ENCODE measurements around the gene WDR5. TPM values are rescaled to one million over a fixed set of nuclear protein-coding genes. Genes with fewer than 3 reads are reported as not detected.

Gene WDR5
- total and polyA plus RNA-seq, 10 donors, result 13.8 to 31.3 (median 19.2) TPM

DNA sequence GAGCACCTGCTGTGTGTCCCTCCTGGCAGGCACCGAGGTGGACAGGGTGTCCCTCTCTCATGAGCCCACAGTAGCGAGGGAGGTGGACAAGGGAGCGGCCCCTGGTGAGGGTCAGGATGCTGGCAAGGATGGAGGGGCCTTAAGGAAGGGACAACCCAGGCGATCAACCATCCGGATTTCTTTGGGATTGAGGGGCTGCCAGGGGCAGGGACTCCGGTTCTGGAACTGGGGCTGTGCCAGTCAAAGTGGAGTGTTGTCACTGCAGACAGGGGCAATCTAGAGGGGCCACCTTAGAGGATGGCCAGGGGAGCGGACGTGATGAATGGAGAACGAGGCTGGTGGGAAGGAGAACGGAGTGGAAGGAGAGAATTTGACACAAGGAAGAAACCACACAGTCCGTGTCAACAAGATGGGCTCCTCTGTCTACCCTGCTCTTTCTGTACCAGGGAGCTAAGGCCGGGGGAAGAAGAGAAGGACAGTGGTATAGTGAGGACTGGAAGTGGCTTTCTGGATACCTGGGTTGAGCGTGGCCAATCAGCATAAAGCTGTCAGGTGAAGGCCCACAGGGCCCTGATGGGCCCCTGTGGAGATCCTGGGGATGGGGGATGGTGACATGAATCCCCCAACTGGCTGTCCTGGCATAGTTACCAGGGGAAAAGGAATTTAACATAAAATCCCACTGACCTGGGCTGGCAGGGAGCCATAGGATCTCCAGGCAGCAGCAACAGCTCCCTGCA is 4.2 kb upstream of the WDR5 start:
- Histone ChIP-seq H3K27me3 (replicated peaks in 1 of 7) (no peaks in the 10 kb centered on the region), H3K27ac (no peak overlapping the region), H3K36me3 (no peaks in the 10 kb centered on the region), H3K9me3 (no peaks in the 10 kb centered on the region), H3K4me1 (peaks cover 2 to 44% (median 29%) of the 10 kb centered on the region in 6 donors), H3K4me3 (no peak overlapping the region)
- intact Hi-C loops (cut with DNase I; ENCODE audit: low total_unique reads), result loop anchor here (10.0 kb wide), 1 partner anchor 67 kb away; the partner anchor contains the start of gene BRD3
- WGBS, 5 donors, result 79 to 90% (median 80%) methylated on average over 13 of the region's 13 CpGs
- DNase-seq, result no peak
- TF ChIP-seq, protein P1, sequence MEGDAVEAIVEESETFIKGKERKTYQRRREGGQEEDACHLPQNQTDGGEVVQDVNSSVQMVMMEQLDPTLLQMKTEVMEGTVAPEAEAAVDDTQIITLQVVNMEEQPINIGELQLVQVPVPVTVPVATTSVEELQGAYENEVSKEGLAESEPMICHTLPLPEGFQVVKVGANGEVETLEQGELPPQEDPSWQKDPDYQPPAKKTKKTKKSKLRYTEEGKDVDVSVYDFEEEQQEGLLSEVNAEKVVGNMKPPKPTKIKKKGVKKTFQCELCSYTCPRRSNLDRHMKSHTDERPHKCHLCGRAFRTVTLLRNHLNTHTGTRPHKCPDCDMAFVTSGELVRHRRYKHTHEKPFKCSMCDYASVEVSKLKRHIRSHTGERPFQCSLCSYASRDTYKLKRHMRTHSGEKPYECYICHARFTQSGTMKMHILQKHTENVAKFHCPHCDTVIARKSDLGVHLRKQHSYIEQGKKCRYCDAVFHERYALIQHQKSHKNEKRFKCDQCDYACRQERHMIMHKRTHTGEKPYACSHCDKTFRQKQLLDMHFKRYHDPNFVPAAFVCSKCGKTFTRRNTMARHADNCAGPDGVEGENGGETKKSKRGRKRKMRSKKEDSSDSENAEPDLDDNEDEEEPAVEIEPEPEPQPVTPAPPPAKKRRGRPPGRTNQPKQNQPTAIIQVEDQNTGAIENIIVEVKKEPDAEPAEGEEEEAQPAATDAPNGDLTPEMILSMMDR (IDR thresholded peaks at IDR 0.05 in 8 of 11, conservative IDR thresholded peaks at IDR 0.05 in 3 of 11), result no peak
- no peak for TF ChIP-seq POLR2A (IDR thresholded peaks at IDR 0.05)
- TF ChIP-seq POLR2AphosphoS5 (IDR thresholded peaks at IDR 0.05), result no peak

DNA sequence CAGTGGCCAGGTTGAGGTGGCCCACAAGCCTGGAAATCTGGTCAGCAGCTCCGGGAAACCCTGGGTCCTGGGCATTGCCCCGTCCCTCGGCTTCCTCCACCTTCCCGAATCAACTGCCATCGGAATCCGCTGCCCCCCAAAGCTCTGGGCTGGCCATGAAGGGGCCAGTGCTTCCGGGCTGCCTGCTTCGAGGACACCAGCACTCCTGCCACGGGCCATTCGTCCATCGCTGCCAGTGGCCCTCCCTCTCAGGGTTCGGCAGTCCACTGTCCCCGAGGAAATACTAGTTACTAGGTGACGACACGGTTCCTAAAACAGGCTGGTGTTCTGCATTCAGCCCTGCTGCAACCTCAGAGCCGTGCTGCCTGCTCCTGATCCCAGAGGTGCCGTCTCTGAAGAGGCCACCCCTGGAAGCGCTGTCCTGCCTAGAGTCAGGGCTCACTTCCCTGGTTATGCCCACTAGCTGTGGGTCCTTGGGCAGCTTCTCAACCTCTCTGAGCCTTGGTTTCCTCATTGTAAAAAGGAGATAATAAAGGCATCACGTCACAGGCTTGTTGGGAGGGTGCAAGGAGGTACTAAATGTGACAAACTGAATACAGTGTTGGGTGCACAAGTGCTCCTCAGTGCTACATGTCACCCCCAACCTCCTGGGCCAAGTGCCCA is 3.5 kb upstream of the WDR5 start:
- Histone ChIP-seq H3K27me3 (replicated peaks in 1 of 7) (no peaks in the 10 kb centered on the region), H3K27ac (no peak overlapping the region), H3K36me3 (no peaks in the 10 kb centered on the region), H3K4me3 (no peak overlapping the region), H3K4me1 (peaks cover 9 to 48% (median 36%) of the 10 kb centered on the region in 6 donors), H3K9me3 (no peaks in the 10 kb centered on the region)
- peak in 1 of 3 donors; percentile 10 for TF ChIP-seq POLR2AphosphoS5 (IDR thresholded peaks at IDR 0.05)
- TF ChIP-seq POLR2A (IDR thresholded peaks at IDR 0.05), result no peak
- TF ChIP-seq, protein P1 (IDR thresholded peaks at IDR 0.05 in 8 of 11, conservative IDR thresholded peaks at IDR 0.05 in 3 of 11), result no peak
- intact Hi-C loops (cut with DNase I; ENCODE audit: low total_unique reads), result loop anchor here (10.0 kb wide), 1 partner anchor 68 kb away; the partner anchor contains the start of gene BRD3
- DNase-seq, result no peak
- 80 to 90% (median 87%) methylated on average over 17 to 19 of the region's 19 CpGs for WGBS, 5 donors

DNA sequence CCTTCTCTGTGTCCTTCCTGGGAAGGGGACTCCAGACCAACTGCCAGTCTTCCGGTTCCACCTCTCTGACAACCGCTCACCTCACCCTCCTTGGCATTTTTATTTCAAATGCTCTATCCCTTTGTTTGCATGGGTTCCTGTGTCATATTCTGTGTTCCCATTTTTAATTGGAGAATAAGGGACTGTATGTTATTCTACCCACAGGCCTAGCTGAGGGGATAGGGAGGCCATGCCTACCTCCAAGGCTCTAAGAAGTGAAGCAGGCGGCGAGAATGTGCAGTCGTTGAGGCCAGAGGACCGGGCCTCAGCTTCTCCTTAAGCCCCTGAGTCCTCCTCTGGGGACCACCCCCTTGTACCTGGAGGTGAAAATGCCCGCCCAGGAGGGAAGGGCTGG is 936 bp upstream of the WDR5 start:
- H3K4me1 ChIP-seq, result peaks cover 16 to 55% (median 48%) of the 10 kb centered on the region in 6 donors
- H3K27ac ChIP-seq, result peak overlapping the region; percentile 86 to 94 (median 92)
- H3K27me3 ChIP-seq (replicated peaks in 1 of 7), result no peaks in the 10 kb centered on the region
- H3K4me3 ChIP-seq, result peak overlapping the region; percentile 74 to 98 (median 90)
- no peak for DNase-seq
- 12 to 19% (median 17%) methylated on average over 6 to 7 of the region's 7 CpGs for WGBS, 5 donors
- H3K36me3 ChIP-seq, result peaks cover 0 to 6% (median 3%) of the 10 kb centered on the region in 6 donors
- intact Hi-C loops (cut with DNase I; ENCODE audit: low total_unique reads), result loop anchor here (10.0 kb wide), 1 partner anchor 70 kb away; the partner anchor contains the start of gene BRD3
- H3K9me3 ChIP-seq, result no peaks in the 10 kb centered on the region
- no peak for TF ChIP-seq POLR2AphosphoS5 (IDR thresholded peaks at IDR 0.05)
- no peak for TF ChIP-seq POLR2A (IDR thresholded peaks at IDR 0.05)
- TF ChIP-seq, protein P1 (IDR thresholded peaks at IDR 0.05 in 8 of 11, conservative IDR thresholded peaks at IDR 0.05 in 3 of 11), result no peak

Measured in spleen (tissue), 11 donors.